SU-DHL-6 (cell line): ENCODE data around the gene NDUFC2.

Experiments
- H2AFZ ChIP-seq: fragments of 200-600 bp; sonication (generic); 2 replicates; pipeline ENCODE4 v1.6.1; 2014; ENCODE audit warnings: low read depth, mild to moderate bottlenecking, moderate library complexity, mixed read lengths, antibody characterized with exemption, low read length; ENCODE audit not compliant: severe bottlenecking
- H3F3A ChIP-seq: fragments of 200-600 bp; shearing (Covaris generic); 2 replicates; pipeline ENCODE4 v1.6.0; 2016; ENCODE audit warnings: antibody characterized with exemption, mild to moderate bottlenecking; ENCODE audit not compliant: insufficient read depth
- H3K27ac ChIP-seq: fragments of 200-600 bp; sonication (generic); 2 replicates; pipeline ENCODE4 v1.5.1; 2016; ENCODE audit warnings: low read depth, mild to moderate bottlenecking, low read length, moderate library complexity, mixed read lengths
- H3K27me3 ChIP-seq: fragments of 200-600 bp; sonication (generic), shearing (Covaris generic); 2 replicates; pipeline ENCODE4 v1.6.0; 2014; ENCODE audit warnings: mild to moderate bottlenecking, low read length
- H3K36me3 ChIP-seq: fragments of 200-600 bp; sonication (generic); 2 replicates; pipeline ENCODE4 v1.6.1; 2014; ENCODE audit warnings: mild to moderate bottlenecking, low read length, mixed read lengths
- H3K4me2 ChIP-seq: fragments of 300-600, 200-600 bp; shearing (Covaris generic), sonication (generic); 2 replicates; pipeline ENCODE4 v1.6.0; 2014; ENCODE audit warnings: low read length, low read depth, mild to moderate bottlenecking; ENCODE audit not compliant: poor library complexity, severe bottlenecking
- H3K4me3 ChIP-seq: fragments of 200-600 bp; sonication (generic); 2 replicates; pipeline ENCODE4 v1.5.1; 2014; ENCODE audit warnings: antibody characterized with exemption, low read length, mild to moderate bottlenecking, mixed read lengths; ENCODE audit not compliant: insufficient read depth, poor library complexity, severe bottlenecking
- H3K79me2 ChIP-seq: fragments of 200-600 bp; sonication (generic); 2 replicates; pipeline ENCODE4 v1.6.1; 2014; ENCODE audit warnings: mild to moderate bottlenecking, low read length, moderate library complexity; ENCODE audit not compliant: insufficient read depth
- H3K9ac ChIP-seq: fragments of 200-600 bp; sonication (generic); 2 replicates; pipeline ENCODE4 v1.7.0; 2014; ENCODE audit warnings: mild to moderate bottlenecking, low read length
- H3K9me2 ChIP-seq: fragments of 200-600 bp; sonication (generic); replicated peaks from 2 replicates; pipeline ENCODE4 v1.6.1; 2014; ENCODE audit warnings: low read length; ENCODE audit not compliant: insufficient read depth
- H3K9me3 ChIP-seq: fragments of 200-600 bp; sonication (generic); 2 replicates; pipeline ENCODE4 v1.6.1; 2014; ENCODE audit warnings: low read length, mixed read lengths; ENCODE audit not compliant: insufficient read depth
- H4K20me1 ChIP-seq: fragments of 200-600 bp; sonication (generic); 2 replicates; pipeline ENCODE4 v1.6.1; 2014; ENCODE audit warnings: low read depth, mild to moderate bottlenecking, antibody characterized with exemption, low read length, moderate library complexity, mixed read lengths
- CTCF ChIP-seq: fragments of 200-600 bp; sonication (generic); IDR thresholded peaks from one replicate; pipeline ENCODE4 v1.5.1; 2017; ENCODE audit warnings: antibody characterized with exemption, mild to moderate bottlenecking, low read length, moderate library complexity; ENCODE audit not compliant: insufficient read depth, poor library complexity, severe bottlenecking
- EZH2phosphoT487 ChIP-seq: fragments of 200-600 bp; sonication (generic), shearing (Covaris generic); conservative IDR thresholded peaks from 2 replicates; pipeline ENCODE4 v1.6.1; 2018; ENCODE audit warnings: mild to moderate bottlenecking, antibody characterized with exemption, low read length, moderate library complexity, mixed read lengths

The NDUFC2 gene

GRCh38 chr11:78111298-78111697 is 31.6 kb upstream of the NDUFC2 start:
- Histone ChIP-seq H3F3A (no peaks in the 10 kb centered on the region), H3K79me2 (no peaks in the 10 kb centered on the region), H3K9me2 (no peaks in the 10 kb centered on the region), H3K4me3 (no peak overlapping the region), H3K36me3 (peaks cover 9% of the 10 kb centered on the region; the same call in 1 of the 2 replicates), H3K27me3 (no peaks in the 10 kb centered on the region), H4K20me1 (no peaks in the 10 kb centered on the region), H3K9ac (no peak overlapping the region), H3K27ac (no peak overlapping the region), H3K9me3 (no peaks in the 10 kb centered on the region), H2AFZ (no peak overlapping the region), H3K4me2 (no peak overlapping the region)
- TF ChIP-seq EZH2phosphoT487 (no peak), CTCF (no peak)

DNA sequence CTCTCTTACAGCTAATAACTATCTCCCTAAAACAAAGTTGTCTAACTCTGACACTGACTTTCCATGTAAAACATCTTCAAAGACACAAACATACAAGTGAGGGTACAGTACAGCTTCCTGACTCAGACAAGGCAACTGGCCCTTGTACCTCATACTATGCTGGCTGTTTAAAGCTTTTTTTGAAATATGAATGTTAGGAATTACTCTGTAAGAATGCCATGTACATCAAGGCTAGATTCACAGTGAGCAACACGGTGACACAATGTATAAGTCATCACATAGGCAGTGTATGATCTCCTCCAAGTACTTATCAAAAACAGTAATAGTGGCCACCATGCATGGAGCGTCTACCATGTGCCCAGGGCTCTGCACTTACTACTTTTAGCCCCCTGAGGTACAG is 31.2 kb upstream of the NDUFC2 start:
- Histone ChIP-seq H3K79me2 (no peaks in the 10 kb centered on the region), H3F3A (no peaks in the 10 kb centered on the region), H3K4me2 (no peak overlapping the region), H3K9ac (no peak overlapping the region), H3K27me3 (no peaks in the 10 kb centered on the region), H3K9me3 (no peaks in the 10 kb centered on the region), H3K36me3 (peaks cover 9% of the 10 kb centered on the region; the same call in 1 of the 2 replicates), H2AFZ (no peak overlapping the region), H3K4me3 (no peak overlapping the region), H3K9me2 (no peaks in the 10 kb centered on the region), H3K27ac (no peak overlapping the region), H4K20me1 (no peaks in the 10 kb centered on the region)
- TF ChIP-seq EZH2phosphoT487 (no peak), CTCF (no peak)

DNA sequence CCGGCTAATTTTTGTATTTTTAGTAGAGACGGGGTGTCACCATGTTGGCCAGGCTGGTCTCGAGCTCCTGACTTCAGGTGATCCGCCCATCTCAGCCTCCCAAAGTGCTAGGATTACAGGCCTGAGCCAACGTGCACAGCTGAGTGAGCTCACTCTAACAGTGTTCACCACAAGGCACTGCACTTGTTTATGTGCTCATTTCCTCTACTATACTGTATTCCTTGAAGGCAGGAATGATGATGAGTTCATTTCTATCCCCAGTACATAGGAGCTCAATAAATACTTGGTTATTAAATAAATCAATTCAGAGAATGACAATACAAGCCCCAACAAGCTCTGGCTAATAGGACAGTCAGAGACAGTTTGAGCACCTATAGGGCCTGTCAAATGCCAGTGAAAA is 30.7 kb upstream of the NDUFC2 start:
- Histone ChIP-seq H3K9me3 (no peaks in the 10 kb centered on the region), H3K9ac (no peak overlapping the region), H3K27ac (no peak overlapping the region), H3F3A (no peaks in the 10 kb centered on the region), H3K4me2 (no peak overlapping the region), H3K36me3 (peaks cover 9% of the 10 kb centered on the region; the same call in 1 of the 2 replicates), H3K27me3 (no peaks in the 10 kb centered on the region), H2AFZ (no peak overlapping the region), H3K79me2 (no peaks in the 10 kb centered on the region), H4K20me1 (no peaks in the 10 kb centered on the region), H3K4me3 (no peak overlapping the region), H3K9me2 (no peaks in the 10 kb centered on the region)
- no peak for TF ChIP-seq EZH2phosphoT487
- TF ChIP-seq CTCF: no peak
